ENCODE data around the gene ALKBH3. TPM values are rescaled to one million over a fixed set of nuclear protein-coding genes. Genes with fewer than 3 reads are reported as not detected.

Gene ALKBH3
- polyA plus RNA-seq, 1 donor (not counting 4 experiments of a cell fraction or from before 2014, with no cell fraction given): 42.4 TPM

GRCh38 chr11:43905813-43906241, 25.2 kb downstream of the ALKBH3 start:
- H3K4me3 ChIP-seq (ENCODE audit: control insufficient read depth in 2 of 3, extremely low read depth in 1 of 3, insufficient read depth in 2 of 3, low read depth in 1 of 3, low read length in 3 of 3): no peak overlapping the region
- no peak overlapping the region for H2AFZ ChIP-seq (ENCODE audit: control insufficient read depth, low read length)
- H3K27ac ChIP-seq (ENCODE audit: control insufficient read depth, insufficient read depth, low read length): no peak overlapping the region
- no peak for DNase-seq (ENCODE audit: low read depth, low spot score)
- H3K9ac ChIP-seq (ENCODE audit: control insufficient read depth, extremely low read depth, insufficient read depth, low read length): no peak overlapping the region
- peaks cover 0 to 8% of the 10 kb centered on the region in 2 experiments for H3K36me3 ChIP-seq (ENCODE audit: control insufficient read depth in 2 of 2, extremely low read depth in 1 of 2, insufficient read depth in 2 of 2, low read length in 2 of 2)
- H3K27me3 ChIP-seq (ENCODE audit: control insufficient read depth, extremely low read depth, insufficient read depth, low read length): no peaks in the 10 kb centered on the region
- no peak for FAIRE-seq
- peaks cover 15% of the 10 kb centered on the region for H3K4me1 ChIP-seq (ENCODE audit: control insufficient read depth, extremely low read depth, insufficient read depth, low read length)
- no peaks in the 10 kb centered on the region for H4K20me1 ChIP-seq (ENCODE audit: control insufficient read depth, extremely low read depth, insufficient read depth, low read length)
- no peaks in the 10 kb centered on the region for H3K9me3 ChIP-seq (ENCODE audit: control insufficient read depth, low read depth, low read length)
- H3K4me2 ChIP-seq (ENCODE audit: control insufficient read depth, extremely low read depth, insufficient read depth, low read depth, low read length): no peak overlapping the region
- dilution Hi-C loops (cut with MboI; ENCODE audit: extremely low pct_ligation_motif_present, low sequenced_read_pairs): no loop called here
- H3K79me2 ChIP-seq (ENCODE audit: control insufficient read depth, insufficient read depth, low read length): no peaks in the 10 kb centered on the region
- TF ChIP-seq CTCF (optimal IDR thresholded peaks at IDR 0.05 in 1 of 3, IDR thresholded peaks at IDR 0.05 in 1 of 3, conservative IDR thresholded peaks at IDR 0.05 in 1 of 3; ENCODE audit: extremely low read depth in 1 of 3, insufficient read depth in 2 of 3, low read length in 3 of 3) (no peak), EZH2 (IDR thresholded peaks at IDR 0.05; ENCODE audit: low read length) (no peak)
- peaks cover 2% of the 10 kb centered on the region for H3K9me1 ChIP-seq (ENCODE audit: control insufficient read depth, extremely low read depth, insufficient read depth, low read length)

- H3K4me1 ChIP-seq (ENCODE audit: control insufficient read depth, extremely low read depth, insufficient read depth, low read length): peaks cover 15% of the 10 kb centered on the region
- no peak overlapping the region for H3K4me2 ChIP-seq (ENCODE audit: control insufficient read depth, extremely low read depth, insufficient read depth, low read depth, low read length)
- dilution Hi-C loops (cut with MboI; ENCODE audit: extremely low pct_ligation_motif_present, low sequenced_read_pairs): no loop called here
- peaks cover 0 to 9% of the 10 kb centered on the region in 2 experiments for H3K36me3 ChIP-seq (ENCODE audit: control insufficient read depth in 2 of 2, extremely low read depth in 1 of 2, insufficient read depth in 2 of 2, low read length in 2 of 2)
- H3K4me3 ChIP-seq (ENCODE audit: control insufficient read depth in 2 of 3, extremely low read depth in 1 of 3, insufficient read depth in 2 of 3, low read depth in 1 of 3, low read length in 3 of 3): no peak overlapping the region
- H3K27me3 ChIP-seq (ENCODE audit: control insufficient read depth, extremely low read depth, insufficient read depth, low read length): no peaks in the 10 kb centered on the region
- no peak for DNase-seq (ENCODE audit: low read depth, low spot score)
- no peaks in the 10 kb centered on the region for H3K9me3 ChIP-seq (ENCODE audit: control insufficient read depth, low read depth, low read length)
- H3K79me2 ChIP-seq (ENCODE audit: control insufficient read depth, insufficient read depth, low read length): no peaks in the 10 kb centered on the region
- TF ChIP-seq EZH2 (IDR thresholded peaks at IDR 0.05; ENCODE audit: low read length): no peak
- TF ChIP-seq CTCF (optimal IDR thresholded peaks at IDR 0.05 in 1 of 3, IDR thresholded peaks at IDR 0.05 in 1 of 3, conservative IDR thresholded peaks at IDR 0.05 in 1 of 3; ENCODE audit: extremely low read depth in 1 of 3, insufficient read depth in 2 of 3, low read length in 3 of 3): no peak
- H3K27ac ChIP-seq (ENCODE audit: control insufficient read depth, insufficient read depth, low read length): no peak overlapping the region
- FAIRE-seq: no peak
- peaks cover 2% of the 10 kb centered on the region for H3K9me1 ChIP-seq (ENCODE audit: control insufficient read depth, extremely low read depth, insufficient read depth, low read length)
- no peaks in the 10 kb centered on the region for H4K20me1 ChIP-seq (ENCODE audit: control insufficient read depth, extremely low read depth, insufficient read depth, low read length)
- H2AFZ ChIP-seq (ENCODE audit: control insufficient read depth, low read length): no peak overlapping the region
- no peak overlapping the region for H3K9ac ChIP-seq (ENCODE audit: control insufficient read depth, extremely low read depth, insufficient read depth, low read length)
These were observed 26.7 kb downstream of the ALKBH3 start for GRCh38 chr11:43907028-43907975.
